KBM-7 (cell line): ENCODE results near the gene TPSD1.
A peak's percentile ranks its signal among the peaks of the same experiment; 100 is the strongest.
"Not testable (repeated sequence)": the region's sequence is repeated elsewhere in the genome, so short reads cannot be mapped to it uniquely, and the experiment has no call there.

ENCODE experiments used
- DNase-seq: peaks from one replicate; pipeline ENCODE4 v3.0.0-alpha.2; 2015
- in situ Hi-C: fragments of 300-500 bp; cut with MboI; formaldehyde crosslinking; loops from 2 replicates; pipeline ENCODE4 v1.14.3; 2020; ENCODE audit warnings: low sequenced_read_pairs, low pct_unique_long_range_greater_than_20kb, mixed read lengths

Gene TPSD1

GRCh38 chr16:1289477-1289866, 33.6 kb downstream of the TPSD1 start:
- no peak for DNase-seq
- in situ Hi-C loops, result no loop called here

GRCh38 chr16:1290063-1290501, 34.2 kb downstream of the TPSD1 start:
- in situ Hi-C loops, result no loop called here
- DNase-seq, result no peak

DNA sequence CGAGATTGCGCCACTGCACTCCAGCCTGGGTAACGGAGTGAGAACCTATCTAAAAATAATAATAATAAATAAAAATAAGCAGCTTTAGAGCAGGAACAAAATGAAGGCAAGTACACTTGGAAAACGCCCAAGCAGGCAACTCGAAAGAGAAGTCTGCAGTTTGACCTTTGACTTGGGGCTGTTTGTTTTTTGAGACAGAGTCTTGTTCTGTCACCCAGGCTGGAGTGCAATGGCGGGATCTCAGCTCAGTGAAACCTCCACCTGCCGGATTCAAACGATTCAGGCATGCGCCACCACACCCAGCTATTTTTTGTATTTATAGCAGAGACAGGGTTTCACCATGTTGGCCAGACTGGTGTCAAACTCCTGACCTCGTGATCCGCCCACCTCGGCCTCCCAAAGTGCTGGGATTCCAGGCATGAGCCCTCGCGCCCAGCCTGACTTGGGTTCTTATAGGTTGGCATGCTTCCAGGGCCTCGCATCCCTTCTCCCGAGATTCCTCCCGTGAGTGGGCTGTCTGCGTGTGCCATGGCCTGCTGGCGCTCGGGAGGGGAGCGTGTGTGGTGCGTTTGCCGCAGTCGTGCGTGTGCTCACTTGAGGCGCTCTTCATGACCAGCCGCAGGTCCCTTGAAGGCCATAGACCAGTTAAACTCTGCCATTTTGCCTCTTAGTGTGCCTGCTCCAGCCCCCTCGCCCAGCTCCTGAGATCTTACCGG, 35.1 kb downstream of the TPSD1 start:
- DNase-seq, result no peak
- in situ Hi-C loops, result no loop called here

GRCh38 chr16:1291576-1291974, 35.7 kb downstream of the TPSD1 start:
- in situ Hi-C loops, result no loop called here

DNA sequence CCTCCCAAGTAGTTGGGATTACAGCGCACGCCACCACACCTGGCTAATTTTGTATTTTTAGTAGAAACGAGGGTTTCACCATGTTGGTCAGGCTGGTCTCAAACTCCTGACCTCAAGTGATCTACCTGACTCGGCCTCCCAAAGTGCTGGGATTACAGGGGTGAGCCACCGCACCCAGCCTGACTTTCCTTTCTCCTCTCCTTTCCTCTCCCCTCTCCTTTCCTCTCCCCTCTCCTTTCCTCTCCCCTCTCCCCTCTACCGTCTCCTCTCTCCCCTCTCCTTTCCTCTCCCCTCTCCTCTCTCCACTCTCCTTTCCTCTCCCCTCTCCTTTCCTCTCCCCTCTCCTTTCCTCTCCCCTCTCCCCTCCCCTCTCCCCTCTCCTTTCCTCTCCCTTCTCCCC, 36.3 kb downstream of the TPSD1 start:
- in situ Hi-C loops, DNase-seq: not testable (repeated sequence)

More at GRCh38 chr16:1291576-1291974, 35.7 kb downstream of the TPSD1 start:
- no peak for DNase-seq

DNA sequence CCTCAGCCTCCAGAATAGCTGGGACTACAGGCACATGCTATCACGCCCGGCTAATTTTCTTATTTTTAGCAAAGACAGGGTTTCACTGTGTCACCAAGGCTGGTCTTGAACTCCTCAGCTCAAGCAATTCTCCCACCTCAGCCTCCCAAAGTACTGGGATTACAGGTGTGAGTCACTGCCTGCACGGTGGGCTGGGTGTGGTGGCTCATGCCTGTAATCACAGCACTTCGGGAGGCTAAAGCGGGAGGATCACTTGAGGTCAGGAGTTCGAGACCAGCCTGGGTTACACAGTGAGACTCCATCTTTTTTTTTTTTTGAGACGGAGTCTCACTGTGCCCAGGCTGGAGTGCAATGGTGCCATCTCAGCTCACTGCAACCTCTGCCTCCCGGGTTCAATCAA, 36.9 kb downstream of the TPSD1 start:
- in situ Hi-C loops, DNase-seq: not testable (repeated sequence)

- no peak for DNase-seq
- in situ Hi-C loops, result no loop called here
Measured at GRCh38 chr16:1293921-1294656, 38.2 kb downstream of the TPSD1 start.

GRCh38 chr16:1295465-1295864, 39.6 kb downstream of the TPSD1 start:
- in situ Hi-C loops, result no loop called here
- no peak for DNase-seq

DNA sequence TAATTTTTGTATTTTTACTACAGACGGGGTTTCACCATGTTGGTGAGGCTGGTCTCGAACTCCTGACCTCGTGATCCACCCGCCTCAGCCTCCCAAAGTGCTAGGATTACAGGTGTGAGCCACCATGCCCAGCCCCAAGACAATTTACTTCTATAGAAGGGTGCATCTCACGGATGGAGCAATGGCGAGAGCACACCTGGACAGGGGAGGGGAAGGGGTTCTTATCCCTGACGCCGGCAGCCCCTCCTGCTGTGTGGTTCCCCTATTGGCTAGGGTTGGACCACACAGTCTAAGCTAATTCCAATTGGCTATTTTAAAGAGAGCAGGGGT, 40.8 kb downstream of the TPSD1 start:
- in situ Hi-C loops, DNase-seq: not testable (repeated sequence)

DNA sequence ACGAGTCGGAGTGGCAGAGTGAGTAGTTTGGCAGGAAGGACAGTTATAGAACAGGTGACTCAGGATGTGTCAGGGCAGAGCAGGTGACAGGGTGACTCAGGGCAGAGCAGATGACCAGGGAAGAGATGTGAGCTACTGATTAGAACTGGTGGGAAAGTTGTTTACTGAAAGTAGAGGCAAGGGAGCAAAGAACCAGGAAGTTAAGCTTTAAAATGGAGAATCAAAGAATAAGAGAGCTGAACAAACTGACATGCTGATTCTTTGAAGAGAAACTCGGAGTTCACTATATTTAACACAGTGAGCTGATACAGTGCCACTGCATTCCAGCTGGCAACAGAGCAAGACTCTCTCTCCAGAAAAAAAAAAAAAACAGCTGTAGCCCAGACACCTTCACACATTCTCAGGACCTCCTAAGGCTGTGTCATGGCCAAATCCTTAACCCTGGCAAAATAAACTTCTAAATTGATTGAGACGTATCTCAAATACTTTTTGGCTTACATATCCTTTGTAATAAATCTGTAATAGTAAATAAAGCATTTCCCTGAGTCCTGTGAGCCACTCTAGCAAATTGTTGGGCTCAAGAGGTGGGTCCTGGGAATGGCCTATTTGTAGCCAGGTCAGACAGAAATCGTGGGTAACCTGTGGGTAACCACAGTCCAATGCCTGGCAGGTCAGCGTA, 41.3 kb downstream of the TPSD1 start:
- in situ Hi-C loops, result no loop called here
- DNase-seq, result peak; percentile 37

DNA sequence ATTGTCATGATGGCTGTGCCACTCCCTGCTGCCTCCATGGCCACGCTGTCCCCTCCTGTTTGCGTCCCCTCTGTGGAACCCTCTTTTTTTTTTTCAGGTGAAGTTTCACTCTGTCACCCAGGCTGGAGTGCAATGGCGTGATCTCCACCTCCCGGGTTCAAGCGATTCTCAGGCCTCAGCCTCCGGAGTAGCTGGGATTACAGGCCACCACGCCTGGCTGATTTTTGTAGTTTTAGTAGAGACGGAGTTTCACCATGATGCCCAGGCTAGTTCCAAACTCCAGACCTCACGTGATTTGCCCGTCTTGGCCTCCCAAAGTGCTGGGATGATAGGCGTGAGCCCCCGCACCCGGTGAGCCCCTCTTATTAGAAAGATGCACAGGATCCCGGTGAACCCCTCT, 42.5 kb downstream of the TPSD1 start:
- in situ Hi-C loops, result no loop called here
- DNase-seq, result no peak

GRCh38 chr16:1299012-1299867, 43.4 kb downstream of the TPSD1 start:
- in situ Hi-C loops, result no loop called here

DNA sequence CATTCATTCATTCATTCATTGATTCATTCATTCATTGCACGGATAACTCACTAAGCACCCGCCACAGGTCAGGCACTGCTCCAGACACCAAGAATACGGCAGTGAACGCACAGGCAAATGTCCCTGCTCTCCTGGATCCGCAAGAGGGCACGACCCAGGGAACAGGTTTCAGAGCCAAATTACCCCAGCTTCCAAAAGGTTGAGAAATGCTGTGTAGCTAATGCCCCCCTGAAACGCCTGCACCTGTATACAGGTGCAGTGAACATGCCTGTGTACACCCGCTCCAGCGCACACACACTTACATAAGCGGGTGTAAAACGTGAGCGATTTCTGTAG, 44.0 kb downstream of the TPSD1 start:
- in situ Hi-C loops, result no loop called here
- no peak for DNase-seq

More at GRCh38 chr16:1299012-1299867, 43.4 kb downstream of the TPSD1 start:
- no peak for DNase-seq

DNA sequence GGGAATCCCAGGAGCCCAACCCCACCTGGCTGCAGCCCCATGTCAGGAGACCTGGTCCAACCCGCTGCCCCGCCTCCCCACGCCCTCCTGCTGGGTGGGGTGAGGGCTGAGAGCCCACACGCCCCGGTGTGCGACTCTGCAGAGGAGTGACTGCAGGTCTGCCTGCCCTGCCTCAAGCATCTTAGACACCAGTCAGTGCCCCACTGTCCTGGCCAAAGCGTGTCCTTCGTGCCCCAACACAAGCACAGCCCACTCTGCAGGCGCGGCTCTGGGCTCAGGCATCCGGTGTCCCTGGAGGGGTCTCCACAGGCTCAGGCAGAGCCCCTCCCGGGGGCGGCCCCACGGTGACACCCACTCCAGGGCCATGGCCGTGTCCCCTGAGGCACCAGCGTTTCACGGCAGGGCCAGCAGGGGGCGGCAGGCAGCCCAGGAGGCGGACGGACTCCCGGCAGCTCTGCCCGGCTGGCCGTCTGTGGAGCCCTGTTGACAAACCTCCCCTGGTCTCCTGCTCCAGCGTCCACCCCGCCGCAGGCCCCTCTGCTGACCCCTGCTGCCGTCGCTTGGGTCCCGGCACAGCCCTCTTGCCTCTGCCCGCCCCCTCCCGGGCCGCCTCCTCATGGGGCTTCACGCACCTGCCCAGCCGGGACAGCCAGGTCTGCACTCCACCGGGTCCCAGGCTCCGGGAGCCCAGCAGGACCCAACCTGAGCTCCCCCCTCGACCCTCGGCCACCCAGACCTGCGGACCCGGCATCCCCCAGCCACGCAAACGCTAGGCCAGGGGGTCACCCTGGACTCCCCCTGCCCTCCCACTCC, 45.0 kb downstream of the TPSD1 start:
- in situ Hi-C loops, result no loop called here
- DNase-seq, result peak; percentile 65

- no peak for DNase-seq
- in situ Hi-C loops, result no loop called here
Measured at GRCh38 chr16:1301562-1301961, 45.7 kb downstream of the TPSD1 start.

- DNase-seq, result no peak
- in situ Hi-C loops, result no loop called here
Measured at GRCh38 chr16:1305823-1306222, 50.0 kb downstream of the TPSD1 start.

GRCh38 chr16:1306334-1306733, 50.5 kb downstream of the TPSD1 start:
- no peak for DNase-seq
- in situ Hi-C loops, result no loop called here

DNA sequence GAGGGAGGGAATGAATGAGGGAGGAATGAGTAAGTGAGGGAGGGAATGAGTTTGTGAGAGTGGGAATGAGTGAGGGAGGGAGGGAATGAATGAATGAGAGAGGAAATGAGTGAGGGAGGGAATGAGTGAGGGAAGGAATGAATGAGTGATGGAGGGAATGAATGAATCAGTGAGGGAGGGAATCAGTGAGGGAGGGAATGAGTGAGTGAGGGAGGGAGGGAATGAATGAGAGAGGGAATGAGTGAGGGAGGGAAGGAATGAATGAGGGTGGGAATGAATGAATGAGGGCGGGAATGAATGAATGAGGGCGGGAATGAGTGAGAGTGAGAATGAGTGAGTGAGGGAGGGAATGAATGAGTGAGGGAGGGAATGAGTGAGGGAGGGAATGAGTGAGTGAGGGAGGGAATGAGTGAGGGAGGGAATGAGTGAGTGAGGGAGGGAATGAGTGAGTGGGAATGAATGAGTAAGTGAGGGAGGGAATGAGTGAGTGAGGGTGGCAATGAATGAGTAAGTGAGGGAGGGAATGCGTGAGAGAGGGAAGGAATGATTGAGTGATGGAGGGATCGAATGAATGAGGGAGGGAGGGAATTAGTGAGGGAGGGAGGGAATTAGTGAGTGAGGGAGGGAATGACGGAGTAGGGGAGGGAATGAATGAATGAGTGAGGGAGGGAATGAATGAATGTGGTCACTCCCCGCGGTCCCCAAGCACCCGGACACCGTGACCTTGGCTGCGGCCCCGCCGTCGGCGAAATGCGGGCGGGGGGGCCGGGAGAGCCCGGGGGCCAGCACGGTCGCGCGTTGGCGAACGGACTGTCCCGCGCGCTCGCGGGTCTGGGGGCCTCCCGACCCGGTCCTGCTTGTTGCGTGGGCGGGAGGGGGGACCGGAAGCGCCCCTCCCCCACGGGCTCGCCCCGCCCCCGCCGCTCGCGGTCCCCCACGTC, 52.4 kb downstream of the TPSD1 start:
- in situ Hi-C loops, result no loop called here
- DNase-seq, result peak; percentile 52
